ENCODE measurements around the gene HNRNPL. TPM values are rescaled to one million over a fixed set of nuclear protein-coding genes. Genes with fewer than 3 reads are reported as not detected.
"Not testable (repeated sequence)": the region's sequence is repeated elsewhere in the genome, so short reads cannot be mapped to it uniquely, and the experiment has no call there.

The HNRNPL gene
- 100 to 1,000 TPM; 269 to 281 TPM for total RNA-seq
- long read RNA-seq, transcript HNRNPL-201 (13 exons, 2,471 nt): major isoform, 8 of 46 reads
- long read RNA-seq, partial matches to known transcripts: 22 of 46 reads
- long read RNA-seq, other reads (novel, unspliced or antisense): 11 of 46 reads

DNA sequence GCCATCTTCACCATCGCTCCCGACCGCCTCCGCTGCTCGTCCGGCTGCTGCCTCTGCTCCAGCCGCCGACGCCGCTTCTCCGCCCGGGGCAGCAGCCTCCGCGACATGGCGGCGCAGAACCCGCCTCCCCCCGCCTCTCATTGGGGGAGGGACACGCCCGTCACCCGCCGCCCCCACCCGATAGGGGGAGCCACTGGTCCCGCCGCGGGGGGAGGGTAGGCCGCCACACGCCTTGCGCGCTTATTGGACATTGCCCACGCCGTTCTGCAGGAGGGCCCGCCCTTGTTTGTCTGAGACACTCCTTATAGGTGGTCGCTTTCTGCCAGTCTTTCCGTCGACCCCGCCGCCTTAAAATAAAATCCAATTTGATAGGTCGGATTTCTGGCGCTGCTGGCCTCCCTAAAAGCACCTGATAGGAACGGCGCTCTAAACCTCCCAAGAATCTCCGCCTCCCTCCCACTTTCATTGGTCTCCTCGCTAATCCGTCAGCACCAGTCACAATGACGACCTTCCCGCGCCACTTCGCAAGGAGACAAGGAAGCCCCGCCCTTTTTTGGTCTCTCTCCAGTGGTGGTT, at the start of gene HNRNPL:
Gene HNRNPL (minus strand): TSS at position 127 of the 576 bp plus-strand sequence. CDS start 20 bp downstream, at position 107.
- DNase-seq (peak; percentile 97 to 100), ATAC-seq (peak; percentile 64)
- intact Hi-C loops (cut with DNase I, micrococcal nuclease): no loop called here

DNA sequence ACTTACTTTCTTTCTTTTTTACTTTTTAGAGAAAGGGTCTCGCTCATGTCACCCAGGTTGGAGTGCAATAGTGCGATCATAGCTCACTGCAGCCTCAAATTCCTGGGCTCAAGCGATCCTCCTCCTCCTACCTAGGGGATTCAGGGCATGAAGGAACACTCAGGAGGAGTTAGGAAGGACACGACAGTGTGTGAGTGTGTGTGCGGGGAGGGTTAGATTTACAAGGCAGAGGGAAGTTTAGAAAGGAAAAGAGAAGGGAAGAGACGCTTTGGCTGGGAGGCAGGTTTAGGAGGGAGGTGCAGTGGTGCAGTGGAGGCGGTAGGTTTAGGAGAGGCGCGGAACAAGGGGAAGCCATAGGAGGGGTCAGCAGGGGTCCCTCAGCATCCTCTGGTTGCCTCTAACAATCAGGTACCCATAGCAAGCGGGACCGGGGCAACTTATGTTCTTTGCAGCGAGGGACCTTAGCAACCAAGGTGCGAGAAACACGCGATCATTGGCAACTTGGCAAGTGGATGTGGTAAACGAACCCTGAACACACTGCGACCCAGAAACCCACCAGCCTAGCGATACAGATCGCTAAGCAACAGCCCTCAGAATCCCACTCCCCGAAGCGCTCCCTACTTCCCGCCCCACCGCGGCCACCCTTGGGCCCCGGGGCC, 49.1 kb upstream of the HNRNPL start:
- ATAC-seq (peak; percentile 6), DNase-seq (no peak)
- intact Hi-C loops (cut with DNase I, micrococcal nuclease): no loop called here

DNA sequence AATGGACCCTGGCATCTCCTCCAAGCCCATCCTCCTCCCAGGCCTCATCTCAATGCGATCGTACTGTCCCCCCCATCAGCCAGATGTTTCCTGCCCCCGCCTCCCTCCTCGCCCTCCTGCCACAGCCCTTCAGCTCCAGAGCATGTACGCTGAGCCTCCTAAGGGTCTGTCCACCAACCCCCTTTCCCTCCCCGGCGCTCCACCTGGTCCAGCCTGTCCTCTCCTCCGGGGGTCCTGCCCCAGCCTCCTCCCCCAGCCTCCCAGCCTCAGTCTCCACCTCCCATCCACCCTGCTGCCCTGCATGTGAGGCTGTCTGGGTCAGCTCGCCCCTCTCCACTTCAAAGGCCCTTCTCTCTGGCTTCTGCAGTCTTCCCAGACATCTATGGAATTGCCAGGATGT, 45.2 kb upstream of the HNRNPL start:
- DNase-seq: no peak
- no peak for ATAC-seq
- intact Hi-C loops (cut with DNase I, micrococcal nuclease): no loop called here

- intact Hi-C loops (cut with DNase I, micrococcal nuclease): no loop called here
- DNase-seq (no peak), ATAC-seq (no peak)
These were observed 43.6 kb upstream of the HNRNPL start for GRCh38 chr19:38893341-38893771.

DNA sequence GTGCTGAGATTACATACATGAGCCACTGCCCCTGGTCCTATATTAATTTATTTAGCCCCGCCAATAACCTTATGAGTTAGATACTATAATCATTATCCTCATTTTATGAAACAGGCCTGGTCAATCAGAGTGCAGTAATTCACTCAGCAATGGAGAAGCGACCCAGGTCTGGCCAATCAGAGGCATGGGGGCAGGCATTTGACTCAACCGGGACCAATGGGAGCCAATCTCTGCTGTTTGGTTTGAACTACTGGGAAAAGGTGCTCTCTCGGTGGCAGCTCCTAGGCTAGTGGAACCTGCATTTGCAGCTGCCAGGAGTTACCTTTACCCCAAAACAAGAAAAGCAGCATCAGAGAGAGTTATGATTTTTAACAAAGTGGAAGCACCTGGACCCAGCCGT, 43.1 kb upstream of the HNRNPL start:
- ATAC-seq (no peak), DNase-seq (no peak)
- intact Hi-C loops (cut with DNase I, micrococcal nuclease): no loop called here

- DNase-seq (no peak), ATAC-seq (no peak)
- intact Hi-C loops (cut with DNase I, micrococcal nuclease): no loop called here
These were observed 42.0 kb upstream of the HNRNPL start for GRCh38 chr19:38891771-38892170.

DNA sequence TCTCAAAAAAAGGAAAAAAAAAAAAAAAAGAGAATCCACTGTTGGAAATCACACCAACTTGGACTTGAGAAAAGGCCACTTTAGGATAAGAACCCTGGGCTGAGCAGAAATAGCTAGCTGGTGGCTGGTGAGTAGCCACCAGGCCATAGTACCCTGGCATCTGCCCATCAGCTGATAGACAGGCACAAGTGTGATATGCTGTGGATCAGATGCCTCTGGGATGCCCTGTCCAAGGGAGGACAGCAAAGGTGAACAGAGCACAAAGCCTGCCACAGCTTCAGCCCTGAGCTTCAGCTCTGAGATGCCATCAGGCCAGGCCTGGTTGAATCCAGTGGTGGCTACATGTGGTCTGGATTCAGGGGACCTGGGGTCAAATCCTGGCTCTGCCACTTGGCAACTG, 40.9 kb upstream of the HNRNPL start:
- intact Hi-C loops (cut with DNase I, micrococcal nuclease): no loop called here
- ATAC-seq: no peak
- DNase-seq: no peak

GRCh38 chr19:38889803-38890202, 40.0 kb upstream of the HNRNPL start:
- ATAC-seq: no peak
- DNase-seq: no peak
- intact Hi-C loops (cut with DNase I, micrococcal nuclease): no loop called here

DNA sequence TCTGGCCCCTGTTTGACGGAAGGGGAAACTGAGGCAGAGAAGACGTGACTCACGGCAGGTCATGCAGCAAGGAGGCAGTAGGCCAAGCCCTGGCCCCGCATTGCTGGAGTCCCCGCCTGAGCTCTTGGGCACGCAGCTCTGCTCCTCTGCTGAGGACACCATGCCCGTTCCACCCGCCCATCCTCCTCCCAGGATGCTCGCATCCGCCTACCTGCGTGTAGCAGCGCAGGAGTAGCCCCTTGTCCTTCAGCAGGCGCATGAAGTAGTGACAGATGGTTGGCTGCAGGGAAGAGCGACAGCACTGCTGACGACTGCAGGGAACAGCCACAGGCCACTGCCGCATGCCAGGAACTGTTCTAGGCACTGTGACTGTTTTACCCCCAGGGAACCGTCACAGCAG, 39.1 kb upstream of the HNRNPL start:
- ATAC-seq (no peak), DNase-seq (no peak)
- intact Hi-C loops (cut with DNase I, micrococcal nuclease): no loop called here

DNA sequence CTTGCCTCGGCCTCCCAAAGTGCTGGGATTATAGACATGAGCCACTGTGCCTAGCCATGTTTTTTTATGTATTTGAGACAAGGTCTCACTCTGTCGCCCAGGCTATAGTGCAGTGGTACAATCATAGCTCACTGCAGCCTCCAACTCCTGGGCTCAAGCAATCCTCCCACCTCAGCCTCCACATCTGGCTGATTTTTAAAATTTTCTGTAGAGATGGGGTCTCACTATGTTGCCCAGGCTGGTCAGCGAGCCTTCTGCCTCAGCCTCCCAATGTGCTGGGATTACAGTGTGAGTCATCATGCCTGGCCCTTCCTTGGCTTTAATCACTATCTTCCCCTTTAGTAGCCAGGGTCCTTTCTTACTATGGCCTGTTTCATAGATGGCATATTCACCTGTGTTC, 34.9 kb upstream of the HNRNPL start:
- DNase-seq; ATAC-seq; intact Hi-C loops (cut with DNase I, micrococcal nuclease): not testable (repeated sequence)

DNA sequence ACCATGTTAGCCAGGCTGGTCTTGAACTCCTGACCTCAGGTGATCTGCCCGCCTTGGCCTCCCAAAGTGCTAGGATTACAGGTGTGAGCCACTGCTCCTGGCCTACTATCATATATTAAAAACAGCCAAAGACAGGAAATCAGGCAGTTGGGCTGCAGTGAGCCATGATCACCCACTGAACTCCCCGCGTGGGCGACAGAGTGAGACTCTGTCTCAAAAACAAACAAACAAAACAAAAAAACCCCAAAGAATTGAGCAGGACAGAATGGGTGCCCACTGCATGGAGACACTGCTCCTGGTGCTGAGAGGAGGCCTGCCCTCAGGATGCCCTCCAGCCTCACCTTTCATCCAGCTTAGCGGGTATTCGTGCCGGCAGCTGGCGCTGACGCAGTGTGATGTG, 33.5 kb upstream of the HNRNPL start:
- no peak for DNase-seq
- intact Hi-C loops (cut with DNase I, micrococcal nuclease): no loop called here
- no peak for ATAC-seq

- no peak for ATAC-seq
- DNase-seq: no peak
- intact Hi-C loops (cut with DNase I, micrococcal nuclease): no loop called here
These were observed 31.3 kb upstream of the HNRNPL start for GRCh38 chr19:38880882-38881609.

DNA sequence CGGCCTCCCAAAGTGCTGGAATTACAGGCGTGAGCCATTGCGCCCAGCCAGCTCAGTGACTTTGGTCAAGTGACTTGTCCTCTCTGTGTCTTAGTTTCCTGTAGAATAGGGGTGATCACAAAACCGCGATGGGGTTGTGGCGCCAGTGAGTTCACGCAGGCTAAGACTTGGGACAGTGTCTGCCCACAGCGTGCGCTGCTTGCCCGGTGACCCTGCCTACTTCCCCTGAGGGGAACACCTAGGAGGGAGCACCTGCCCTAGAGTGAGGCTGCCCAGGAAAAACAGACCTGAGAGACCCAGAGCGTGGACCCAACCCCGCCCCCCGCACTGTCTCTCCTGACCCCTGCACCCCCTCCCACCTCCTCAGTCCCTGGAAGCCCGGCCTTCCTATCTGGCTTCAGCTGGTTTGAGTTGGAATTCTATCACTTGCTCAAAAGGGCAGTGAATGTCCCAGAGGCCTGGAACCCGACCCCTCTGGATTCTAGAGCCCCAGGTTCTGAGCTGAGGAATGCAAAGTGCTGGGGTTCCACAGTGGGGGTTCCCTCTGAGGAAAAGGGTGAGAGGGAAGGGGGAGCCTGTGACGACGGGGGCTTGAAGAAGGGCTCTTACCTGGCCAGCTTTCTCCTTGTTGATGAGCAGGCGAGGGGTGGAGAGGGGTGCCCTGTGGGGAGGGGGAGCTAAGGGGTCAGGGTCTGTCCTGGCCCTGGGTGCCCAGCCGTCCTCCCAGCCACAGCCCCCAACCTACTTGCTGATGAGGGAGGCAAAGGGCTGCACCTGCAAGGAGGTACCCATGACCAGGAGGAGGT, 30.5 kb upstream of the HNRNPL start:
- DNase-seq: no peak
- no peak for ATAC-seq
- intact Hi-C loops (cut with DNase I, micrococcal nuclease): no loop called here

DNA sequence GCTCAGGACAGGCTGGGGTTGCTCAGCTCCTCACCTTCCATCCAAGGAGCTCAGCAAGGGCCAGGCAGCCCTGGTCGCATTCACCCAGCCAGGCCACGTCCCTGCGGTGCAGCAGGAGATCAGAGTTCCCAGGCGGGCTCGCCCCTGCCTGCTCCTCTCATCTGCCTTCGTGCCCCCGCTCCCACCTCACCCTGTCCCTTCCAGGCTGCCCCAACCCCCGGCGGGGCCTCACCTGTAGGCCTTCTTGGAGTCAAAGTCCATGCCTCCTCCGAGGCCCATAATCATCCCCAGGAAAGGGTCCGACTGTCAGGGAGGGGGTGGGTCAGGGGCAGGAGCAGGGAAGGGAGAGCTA, 29.6 kb upstream of the HNRNPL start:
- intact Hi-C loops (cut with DNase I, micrococcal nuclease): no loop called here
- no peak for DNase-seq
- ATAC-seq: no peak

- intact Hi-C loops (cut with DNase I, micrococcal nuclease): no loop called here
- ATAC-seq (no peak), DNase-seq (no peak)
These were observed 29.0 kb upstream of the HNRNPL start for GRCh38 chr19:38878575-38879399.

GRCh38 chr19:38877781-38878574, 28.2 kb upstream of the HNRNPL start, which contains the start of gene RINL:
TSS of gene RINL (minus strand) at chr19:38878275. CDS start at chr19:38876742, 1,533 bp downstream.
- ATAC-seq: peak; percentile 83
- peak; percentile 70 to 75 for DNase-seq
- intact Hi-C loops (cut with DNase I, micrococcal nuclease): no loop called here

DNA sequence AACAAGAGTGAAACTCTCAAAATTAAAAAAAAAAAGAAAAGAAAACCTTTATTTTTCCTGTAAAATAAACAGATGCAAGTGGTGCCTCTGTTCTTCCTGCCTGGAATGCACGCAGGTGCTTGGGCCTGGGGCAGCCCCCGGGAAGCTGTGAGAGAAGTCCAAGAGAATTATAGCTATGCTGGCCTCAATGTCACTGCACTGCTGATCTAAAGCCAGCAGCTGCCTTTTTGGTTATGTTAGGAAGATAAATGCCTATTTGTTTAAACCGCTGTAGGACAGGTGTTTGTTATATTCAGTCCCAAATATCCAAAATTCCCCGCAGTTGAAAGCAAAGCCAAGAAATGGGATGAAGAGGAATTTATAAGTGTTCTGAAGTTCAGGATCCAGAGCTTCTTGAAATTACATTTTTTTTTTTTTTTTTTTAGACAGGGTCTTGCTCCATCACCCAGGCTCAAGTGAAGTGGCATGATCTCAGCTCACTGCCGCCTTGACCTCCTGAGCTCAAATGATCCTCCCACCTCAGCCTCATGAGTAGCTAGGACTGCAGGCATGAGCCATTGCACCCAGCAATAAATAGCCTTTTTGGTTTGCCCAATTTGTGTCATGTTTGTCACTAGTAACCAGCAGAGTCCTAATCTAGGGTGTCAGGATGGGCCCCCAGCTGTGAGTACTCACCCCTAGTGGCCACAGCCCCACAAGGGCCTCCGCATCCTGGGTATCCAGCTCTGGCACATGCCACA, 26.0 kb upstream of the HNRNPL start:
- ATAC-seq: no peak
- intact Hi-C loops (cut with DNase I, micrococcal nuclease): no loop called here

More for the DNA sequence above, 26.0 kb upstream of the HNRNPL start:
- no peak for DNase-seq

Data from left colon (tissue), 2 donors.